HepG2 (cell line): ENCODE data around the gene HOXB2. TPM values are rescaled to one million over a fixed set of nuclear protein-coding genes. Genes with fewer than 3 reads are reported as not detected.

Source experiments
- ATAC-seq: fragments of 200-7000 bp; cut with Tn5 transposase; 3 replicates; pipeline ENCODE4 v1.9.1; 2020; ENCODE audit warnings: mild to moderate bottlenecking, moderate library complexity
- BruUV-seq: library from RNA; stranded (reverse); fragments of 400-500 nt; replicated peaks from 2 replicates; lab custom pipeline; 2021; lab: Mats Ljungman, UMichigan
- CTCF ChIA-PET: fragments of 300-600 bp; formaldehyde crosslinking; extraction: SDS; loops from one replicate; lab custom pipeline; 2021; ENCODE audit warnings: low total read pairs, inconsistent platforms, low intra/inter-chr PET ratio; lab: Yijun Ruan, JAX
- POLR2A ChIA-PET: fragments of 350-600 bp; sonication (Branson Sonifier 250); formaldehyde crosslinking; loops from one replicate; lab custom pipeline; 2020; ENCODE audit warnings: antibody characterized with exemption, inconsistent platforms; lab: Yijun Ruan, JAX
- DNase-seq: peaks from one replicate; pipeline ENCODE4 v3.0.0-alpha.2; 2015; ENCODE audit warnings: low spot score
- FAIRE-seq: peaks from 3 replicates; lab custom pipeline; 2011; peaks lifted over from hg19 to GRCh38; lab: Jason Lieb, UNC
- H2AFZ ChIP-seq: one replicate; pipeline ENCODE4 v1.6.1; 2011; ENCODE audit warnings: low read length, inconsistent platforms
- H3K27ac ChIP-seq: fragments of 300-600 bp; 3 replicates; pipeline ENCODE4 v1.8.0; 2011; ENCODE audit warnings: mixed run types, mild to moderate bottlenecking, mixed read lengths, low read length, inconsistent platforms; ENCODE audit not compliant: insufficient read depth; ENCODE audit errors: extremely low read length
- H3K27me3 ChIP-seq, 2 experiments: fragments of 200-600 bp in 1 of 2; 2 replicates in 1 of 2; 3 replicates in 1 of 2; pipeline versions ENCODE4 v1.6.0 to v1.8.0; 2011; ENCODE audit warnings: low read length in 2 of 2, mild to moderate bottlenecking in 2 of 2, moderate library complexity in 2 of 2, inconsistent platforms in 1 of 2; ENCODE audit not compliant: insufficient read depth in 2 of 2, control insufficient read depth in 1 of 2
- H3K36me3 ChIP-seq, 2 experiments: fragments of 200-600 bp in 1 of 2; replicated peaks in 1 of 2; 2 replicates in 1 of 2; 3 replicates in 1 of 2; pipeline versions ENCODE4 v1.5.1 to v1.8.0; 2011; ENCODE audit warnings: low read length in 2 of 2, inconsistent platforms in 1 of 2; ENCODE audit not compliant: insufficient read depth in 2 of 2, control insufficient read depth in 1 of 2
- H3K4me1 ChIP-seq: 2 replicates; pipeline ENCODE4 v1.5.1; 2012; ENCODE audit warnings: low read length, inconsistent platforms; ENCODE audit not compliant: insufficient read depth
- H3K4me2 ChIP-seq: 2 replicates; pipeline ENCODE4 v1.6.0; 2011; ENCODE audit warnings: low read depth, low read length, inconsistent platforms
- H3K4me3 ChIP-seq, 3 experiments: fragments of 200-600 bp in 1 of 3; sonication (generic), shearing (Covaris generic) in 1 of 3; replicated peaks in 1 of 3; 2 replicates each; pipeline ENCODE4 v1.5.1; 2011 to 2016; ENCODE audit warnings: low read length in 3 of 3, inconsistent platforms in 2 of 3, low read depth in 2 of 3, mild to moderate bottlenecking in 2 of 3, control low read depth in 1 of 3, mixed read lengths in 1 of 3; ENCODE audit not compliant: insufficient read depth in 1 of 3
- H3K79me2 ChIP-seq: one replicate; pipeline ENCODE4 v1.6.1; 2011; ENCODE audit warnings: low read length, inconsistent platforms; ENCODE audit not compliant: insufficient read depth
- H3K9ac ChIP-seq: 2 replicates; pipeline ENCODE4 v1.6.0; 2011; ENCODE audit warnings: mild to moderate bottlenecking, low read depth, low read length, inconsistent platforms; ENCODE audit not compliant: insufficient read depth
- H3K9me3 ChIP-seq: 2 replicates; pipeline ENCODE4 v1.5.1; 2012; ENCODE audit warnings: mild to moderate bottlenecking, low read length
- H4K20me1 ChIP-seq: 2 replicates; pipeline ENCODE4 v1.6.0; 2011; ENCODE audit warnings: inconsistent platforms, mild to moderate bottlenecking, low read length, moderate library complexity; ENCODE audit not compliant: insufficient read depth
- ATF6 ChIP-seq: sonication (generic); formaldehyde crosslinking; conservative IDR thresholded peaks from 2 replicates; pipeline ENCODE4 v1.4.0; 2020; ENCODE audit warnings: missing genetic modification reagents
- BCLAF1 ChIP-seq: fragments of 450-650 bp; IDR thresholded peaks from 2 replicates; pipeline ENCODE4 v1.6.1; 2017; ENCODE audit warnings: mild to moderate bottlenecking
- CEBPB ChIP-seq: IDR thresholded peaks from 2 replicates; pipeline ENCODE4 v1.6.1; 2011; ENCODE audit warnings: low read depth, low read length, improper control_type of control experiment, borderline replicate concordance
- HNRNPK ChIP-seq: fragments of 200-400 bp; formaldehyde crosslinking; IDR thresholded peaks from 2 replicates; pipeline ENCODE4 v1.6.1; 2018; ENCODE audit warnings: low read length, low read depth, moderate library complexity, mild to moderate bottlenecking; ENCODE audit not compliant: poor library complexity, severe bottlenecking
- ZFY ChIP-seq: sonication (generic); formaldehyde crosslinking; IDR thresholded peaks from 2 replicates; pipeline ENCODE4 v1.4.0; 2020; ENCODE audit warnings: missing genetic modification reagents
- ZNF20 ChIP-seq: sonication (generic); formaldehyde crosslinking; IDR thresholded peaks from 2 replicates; pipeline ENCODE4 v1.4.0; 2020; ENCODE audit warnings: mild to moderate bottlenecking, moderate library complexity, missing genetic modification reagents
- WGBS: methylation state at CpG from one replicate; pipeline ENCODE4 v1.1.6; 2017; ENCODE audit warnings: low lambda C conversion rate; 5-methylcytosine and 5-hydroxymethylcytosine counted together
- in situ Hi-C: cut with HindIII; loops from 2 replicates; pipeline ENCODE4 v1.10.0; 2017; ENCODE audit warnings: low pct_unique_long_range_greater_than_20kb; ENCODE audit not compliant: extremely low pct_ligation_motif_present
- intact Hi-C: fragments of 100-400 bp; cut with micrococcal nuclease; formaldehyde crosslinking; loops from one replicate; pipeline ENCODE4 v1.10.0; 2022; ENCODE audit not compliant: unreplicated experiment
- polyA plus RNA-seq, 8 experiments: library from polyadenylated mRNA; depleted of rRNA in 3 of 8; stranded (reverse) in 7 of 8; unstranded in 1 of 8; fragments of >200 nt; fragmentation: Illumina TruSeq in 4 of 8; extraction: Trizol in 4 of 8; gene quantifications; 2 replicates each; pipeline versions ENCODE4 v1.2.1 to v1.2.3, GENCODE V29; 2011 to 2016; ENCODE audit warnings: low read depth in 4 of 8, missing spikeins in 1 of 8, mixed read lengths in 1 of 8; ENCODE audit not compliant: insufficient read depth in 1 of 8
- total RNA-seq, 5 experiments: library from RNA; depleted of rRNA; stranded (reverse); fragments of >200 nt; fragmentation: Illumina TruSeq; extraction: Trizol; gene quantifications; 2 replicates each; pipeline ENCODE4 v1.2.3, GENCODE V29; 2016; ENCODE audit warnings: low read depth in 1 of 5

HOXB2 gene
- total and polyA plus RNA-seq, 2 of the 13 experiments (the other 11 are each of a cell fraction or from before 2014, with no cell fraction given): not detected

- TF ChIP-seq BCLAF1: no peak
These were observed 27.4 kb downstream of the HOXB2 start (continued) for GRCh38 chr17:48517478-48517877.

DNA sequence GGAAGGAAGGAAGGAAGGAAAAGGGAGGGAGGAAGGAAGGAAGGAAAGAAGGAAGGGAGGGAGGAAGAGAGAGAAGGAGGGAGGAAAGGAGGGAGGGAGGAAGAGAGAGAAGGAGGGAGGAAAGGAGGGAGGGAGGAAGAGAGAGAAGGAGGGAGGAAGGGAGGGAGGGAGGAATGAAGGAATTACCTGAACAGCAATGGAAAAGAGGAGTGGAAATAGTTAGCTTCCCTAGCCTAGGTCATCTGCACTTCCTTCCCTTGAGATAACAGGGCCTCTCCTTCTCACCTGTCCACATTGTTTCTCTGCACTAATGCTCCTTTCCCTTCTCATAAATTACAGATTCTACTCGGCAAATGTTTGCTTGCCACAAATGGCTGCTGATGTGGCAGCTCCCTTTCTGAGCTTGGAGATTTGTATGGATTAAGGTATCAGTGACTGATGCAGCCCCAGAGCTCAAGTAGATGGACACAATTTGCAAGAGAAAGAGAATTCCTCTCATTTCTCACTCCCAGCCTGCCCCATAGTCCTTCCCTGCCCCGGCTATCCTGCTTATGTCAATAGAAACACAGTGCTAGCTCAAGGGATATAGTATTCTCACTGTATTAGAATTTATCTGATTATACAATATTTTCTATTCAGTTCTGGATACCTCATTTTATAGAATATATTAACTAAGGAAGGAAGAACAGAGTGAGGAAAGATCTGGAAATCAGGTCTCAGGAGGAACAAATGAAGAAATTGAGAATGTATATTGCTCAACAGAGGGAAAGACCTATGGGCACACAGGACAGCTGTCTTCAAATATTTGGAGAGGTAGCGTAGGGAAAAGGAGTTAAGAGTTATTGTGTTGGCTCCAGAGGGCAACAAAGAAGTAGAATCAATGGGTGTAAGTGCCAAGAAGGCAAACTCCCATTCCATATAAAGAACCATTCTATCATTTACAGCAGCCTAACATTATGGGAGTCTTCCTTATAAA, 28.7 kb downstream of the HOXB2 start:
- no peaks in the 10 kb centered on the region for H4K20me1 ChIP-seq
- no peaks in the 10 kb centered on the region for H3K4me1 ChIP-seq
- in situ Hi-C loops (no loop called here), intact Hi-C loops (no loop called here)
- FAIRE-seq: no peak
- H3K9ac ChIP-seq: no peak overlapping the region
- no TSS peak for BruUV-seq
- no peak overlapping the region for H3K4me2 ChIP-seq
- no peaks in the 10 kb centered on the region for H3K79me2 ChIP-seq
- H3K27me3 ChIP-seq: peaks cover 0 to 17% of the 10 kb centered on the region in 2 experiments; a peak in 1 of 5 replicates
- no peaks in the 10 kb centered on the region for H3K9me3 ChIP-seq
- TF ChIP-seq HNRNPK (peak; percentile 77), ZNF20 (no peak), ATF6 (no peak), ZFY (no peak), CEBPB (peak; percentile 15; the same call in 1 of the 2 replicates)
- no peak overlapping the region for H2AFZ ChIP-seq
- POLR2A ChIA-PET: no interaction called here
- CTCF ChIA-PET: no interaction called here
- H3K4me3 ChIP-seq: no peak overlapping the region
- no peak for DNase-seq
- 10% methylated on average over 3 of the region's 3 CpGs for WGBS
- no peak overlapping the region for H3K27ac ChIP-seq
- no peaks in the 10 kb centered on the region for H3K36me3 ChIP-seq
- ATAC-seq: no peak
